HG03469 (cell line): Measurements from ENCODE around the gene CDCA4.

ENCODE experiments used
- ATAC-seq: cut with Tn5 transposase; IDR thresholded peaks from one replicate; pipeline ENCODE4 v1.9.1; 2021; ENCODE audit warnings: mild to moderate bottlenecking, moderate library complexity, moderate number of reproducible peaks; ENCODE audit not compliant: unreplicated experiment

Gene CDCA4

DNA sequence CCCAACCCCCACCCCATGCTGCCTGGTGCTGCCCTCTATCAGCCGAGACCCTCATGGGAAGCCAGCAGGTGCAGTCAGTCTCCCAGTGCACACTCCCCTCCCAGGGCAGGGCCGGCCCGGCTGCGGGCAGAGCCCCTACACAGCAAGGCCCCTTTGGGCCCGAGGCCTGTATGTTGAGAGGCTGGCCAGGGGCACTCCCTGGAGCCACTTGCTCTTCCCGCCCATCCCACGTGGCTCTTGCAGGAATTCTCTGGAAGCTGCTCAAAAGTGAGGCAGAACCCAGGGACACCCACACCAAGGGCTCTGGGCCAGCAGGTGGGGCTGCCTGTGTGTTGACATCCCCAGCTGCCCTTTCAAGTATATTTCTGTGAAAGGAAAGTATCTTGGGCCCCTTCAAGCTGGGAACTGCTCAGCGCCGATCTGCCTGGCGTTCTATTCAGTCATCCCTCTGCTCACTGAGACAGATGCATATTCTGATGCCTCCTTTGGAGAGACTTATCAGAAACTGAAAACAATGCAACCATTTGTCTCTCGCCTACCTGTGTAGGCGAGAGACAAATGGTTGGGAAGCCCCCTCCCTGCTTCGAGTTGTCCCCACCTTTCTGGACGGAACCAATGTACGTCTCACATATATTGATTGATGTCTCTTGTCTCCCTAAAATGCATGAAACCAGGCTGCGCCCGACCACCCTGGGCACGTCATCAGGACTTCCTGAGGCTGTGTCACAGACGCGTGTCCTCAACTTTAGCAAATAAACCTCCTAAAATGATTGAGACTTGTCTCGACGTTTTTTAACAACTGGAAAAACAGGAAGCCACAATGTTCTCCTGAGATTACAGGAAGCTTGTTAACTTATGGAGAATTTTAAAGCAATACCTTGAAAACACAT lies 38.4 kb upstream of the CDCA4 start:
- ATAC-seq: no peak

DNA sequence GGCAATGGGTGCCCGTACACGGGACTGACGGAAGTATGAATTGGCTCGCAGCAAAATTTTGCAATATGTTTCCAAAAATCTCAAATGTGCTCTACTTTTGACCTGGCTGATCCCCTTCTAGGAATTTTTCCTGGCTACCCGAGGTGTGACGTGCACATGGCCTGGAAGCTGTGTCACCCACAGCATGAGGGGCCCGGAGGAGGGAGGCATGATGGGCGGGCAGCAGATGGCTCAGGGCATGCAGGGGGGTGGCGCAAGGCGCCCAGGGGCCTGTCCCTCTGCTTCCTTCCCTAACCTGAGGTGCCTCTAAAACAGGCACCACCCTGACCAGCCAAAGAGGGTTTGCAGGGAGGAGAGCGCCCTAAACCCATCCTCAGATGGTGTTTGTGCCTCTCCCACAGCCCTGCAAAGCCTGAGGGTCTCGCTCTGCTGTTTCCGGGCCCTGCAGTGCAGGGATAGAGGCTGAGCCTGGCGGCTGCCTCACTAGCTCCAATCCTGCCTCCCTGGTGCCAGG lies 37.7 kb upstream of the CDCA4 start:
- ATAC-seq: no peak

DNA sequence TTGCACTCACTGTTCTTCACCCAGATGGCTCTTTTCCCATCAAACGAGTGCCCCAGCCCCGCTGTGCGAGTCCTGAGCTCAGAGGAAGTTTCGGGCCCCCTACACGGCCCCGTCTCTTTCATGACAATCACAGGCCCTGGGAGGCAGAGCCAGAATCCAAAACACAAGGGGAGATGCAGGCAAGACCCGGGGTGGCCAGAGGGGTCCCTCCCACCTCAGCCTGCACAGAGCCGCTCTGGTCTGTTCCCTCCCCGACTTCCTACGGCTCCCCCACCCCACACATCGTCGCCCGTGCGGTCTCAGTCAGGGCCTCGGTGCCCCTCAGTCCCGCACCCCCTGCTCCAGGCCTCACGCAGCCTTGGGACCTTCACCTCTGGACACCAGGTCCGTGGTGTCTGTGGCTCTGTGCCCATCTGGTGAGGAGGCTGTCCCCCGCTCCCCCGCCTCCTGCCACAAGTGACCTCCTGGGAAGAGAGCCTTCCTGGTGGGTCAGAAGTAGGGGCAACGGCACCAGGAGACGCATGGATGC lies 35.5 kb upstream of the CDCA4 start:
- no peak for ATAC-seq

DNA sequence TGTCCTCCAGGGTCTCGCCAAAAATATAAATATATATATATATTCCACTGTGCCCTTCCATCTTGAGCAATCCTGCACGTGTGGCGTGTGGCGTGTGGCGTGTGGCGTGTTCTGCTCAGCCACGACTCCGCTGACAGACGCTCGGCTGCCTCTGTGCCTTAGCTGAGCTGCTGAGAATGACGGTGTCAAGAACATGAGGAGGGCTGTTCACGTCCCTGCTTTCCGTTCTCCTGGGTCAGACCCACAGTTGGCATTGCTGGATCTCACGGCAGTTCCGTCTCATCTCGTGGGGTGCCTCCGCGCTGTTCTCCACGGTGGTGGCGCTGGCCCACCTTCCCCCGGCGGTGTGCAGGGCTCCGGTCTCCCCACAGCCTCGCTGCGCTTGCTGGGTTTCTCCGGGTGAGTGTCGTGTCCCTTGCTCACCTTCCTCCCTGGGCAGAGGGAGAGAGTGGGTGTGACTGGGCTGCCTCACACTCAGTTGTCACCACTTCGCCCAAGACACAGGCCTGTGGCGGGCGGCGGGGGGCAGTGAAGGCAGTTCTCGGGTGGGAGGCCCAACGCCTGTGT lies 34.9 kb upstream of the CDCA4 start:
- no peak for ATAC-seq

DNA sequence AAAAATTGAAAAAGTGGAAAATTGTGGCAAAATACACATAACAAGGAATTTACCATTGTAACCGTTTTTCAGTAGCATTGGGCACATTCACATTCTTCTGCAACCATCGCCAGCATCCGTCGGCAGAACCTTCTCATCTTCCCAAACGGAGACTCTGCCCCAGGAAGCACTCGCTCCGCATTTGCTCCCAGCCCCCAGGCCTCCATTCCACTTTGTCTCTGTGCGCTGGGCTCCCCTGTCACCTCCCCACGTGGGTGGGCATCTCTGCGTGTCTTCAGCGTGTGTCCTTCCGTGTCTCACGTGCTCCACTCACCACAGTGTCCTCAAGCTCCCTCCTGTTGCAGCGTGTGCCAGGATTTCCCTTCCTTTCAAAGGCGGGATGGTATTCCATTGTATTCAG lies 34.5 kb upstream of the CDCA4 start:
- ATAC-seq: no peak

DNA sequence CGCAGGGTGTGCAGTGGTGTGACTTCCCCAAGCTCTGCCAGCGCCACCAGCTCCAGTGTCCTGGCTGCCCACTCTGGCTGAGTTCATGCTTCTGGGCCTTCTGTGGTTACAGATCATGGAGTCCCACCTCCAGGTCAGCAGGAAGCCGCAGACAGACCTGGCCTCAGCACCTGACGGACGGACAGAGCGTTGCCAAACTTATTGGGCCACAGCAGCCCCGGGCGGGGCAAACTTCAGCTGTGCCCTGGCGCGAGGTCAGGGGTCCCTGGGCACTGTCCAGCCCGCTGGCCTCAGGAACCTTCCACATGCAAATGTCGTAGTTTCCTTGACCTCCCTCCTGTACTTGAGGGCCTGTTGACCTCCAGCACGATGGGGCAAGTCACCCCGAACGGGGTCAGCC lies 33.1 kb upstream of the CDCA4 start:
- no peak for ATAC-seq

DNA sequence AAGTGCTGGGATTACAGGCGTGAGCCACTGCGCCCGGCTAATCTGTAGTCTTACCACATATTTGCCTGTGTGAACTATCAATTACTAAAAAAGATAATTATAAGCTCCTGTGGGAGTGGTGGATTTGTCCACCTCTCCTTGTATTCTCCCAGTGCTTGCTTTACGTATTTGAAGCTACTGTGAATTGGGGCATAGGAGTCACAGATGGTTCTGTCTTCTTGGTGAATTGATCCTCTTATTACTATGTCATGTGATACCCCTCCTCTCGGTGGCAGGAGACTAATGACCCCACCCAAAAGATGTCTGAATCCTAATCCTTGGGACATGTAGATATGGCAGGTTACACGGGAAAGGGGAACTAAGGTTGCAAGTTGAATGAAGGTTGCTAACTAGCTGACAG lies 32.5 kb upstream of the CDCA4 start:
- no peak for ATAC-seq

DNA sequence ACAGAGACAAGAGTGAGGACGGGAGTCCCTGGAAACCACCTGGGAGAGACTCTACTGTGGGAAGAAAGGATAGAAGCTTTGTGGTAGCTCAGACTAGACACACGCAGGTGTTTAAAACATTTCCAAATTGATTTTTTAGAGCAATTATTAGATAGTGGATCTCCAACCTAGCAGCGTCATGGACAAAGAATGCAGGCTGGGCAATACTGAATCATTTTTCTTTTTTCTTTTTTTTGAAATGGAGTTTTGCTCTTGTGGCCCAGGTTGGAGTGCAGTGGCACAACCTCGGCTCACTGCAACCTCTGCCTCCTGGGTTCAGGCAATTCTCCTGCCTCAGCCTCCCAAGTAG lies 31.2 kb upstream of the CDCA4 start:
- no peak for ATAC-seq

DNA sequence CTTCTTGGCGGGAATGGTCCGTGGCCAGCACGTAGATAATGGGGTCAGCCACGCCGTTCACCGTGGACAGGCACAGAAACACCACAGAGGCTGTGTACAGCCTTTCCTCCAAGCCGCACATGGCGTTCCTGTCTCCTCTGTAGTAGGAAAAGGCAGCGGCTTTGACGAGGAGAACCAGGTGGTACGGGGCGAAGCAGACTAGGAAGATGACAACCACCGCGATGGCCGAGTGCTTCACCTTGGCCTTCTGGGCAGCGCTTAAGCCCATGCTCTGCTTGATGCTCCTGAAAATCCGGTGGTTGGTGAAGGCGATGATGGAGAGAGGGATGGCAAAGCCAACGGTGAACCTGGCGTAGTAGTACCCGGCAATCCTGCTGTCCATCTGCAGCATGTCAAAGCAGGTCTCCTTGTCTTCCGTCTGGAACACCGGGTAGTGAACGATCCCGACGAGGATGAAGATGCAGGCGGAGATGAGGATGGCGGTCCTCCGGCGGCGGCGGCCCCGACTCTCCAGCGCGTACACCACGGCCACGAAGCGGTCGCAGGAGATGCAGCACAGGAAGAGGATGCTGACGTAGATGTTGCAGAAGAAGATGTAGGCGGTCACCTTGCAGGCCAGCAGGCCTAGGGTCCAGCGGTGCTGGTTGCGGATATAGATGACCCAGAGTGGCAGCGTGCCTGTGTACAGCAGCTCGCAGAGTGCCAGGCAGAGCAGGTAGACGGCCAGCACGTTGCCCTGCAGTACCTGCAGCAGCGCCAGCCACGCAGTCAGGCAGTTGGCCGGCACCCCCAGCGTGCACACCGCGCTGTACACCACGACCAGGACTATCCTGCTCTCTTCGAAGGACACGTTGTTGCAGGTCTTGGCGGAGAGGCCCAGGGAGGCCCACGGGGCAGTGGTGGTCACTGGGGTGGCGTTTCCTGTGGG lies 30.6 kb upstream of the CDCA4 start:
- ATAC-seq: no peak

DNA sequence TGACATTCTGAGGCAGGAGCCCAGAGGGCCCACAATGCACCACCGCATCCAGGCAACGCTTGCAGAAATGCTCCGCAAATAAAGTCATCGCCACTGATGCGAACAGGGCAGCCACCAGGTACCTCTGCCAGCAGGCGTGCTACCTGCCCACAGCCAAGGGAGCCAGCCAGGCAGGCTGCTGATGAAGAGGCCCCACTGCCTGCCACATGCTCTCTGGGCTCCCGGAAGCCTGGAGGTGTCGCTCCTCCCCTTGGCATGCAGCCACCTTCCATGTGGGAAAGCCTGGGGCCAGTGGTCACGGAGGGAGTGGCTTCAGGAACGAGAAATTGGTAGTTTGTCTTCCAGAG lies 29.6 kb upstream of the CDCA4 start:
- ATAC-seq: no peak

DNA sequence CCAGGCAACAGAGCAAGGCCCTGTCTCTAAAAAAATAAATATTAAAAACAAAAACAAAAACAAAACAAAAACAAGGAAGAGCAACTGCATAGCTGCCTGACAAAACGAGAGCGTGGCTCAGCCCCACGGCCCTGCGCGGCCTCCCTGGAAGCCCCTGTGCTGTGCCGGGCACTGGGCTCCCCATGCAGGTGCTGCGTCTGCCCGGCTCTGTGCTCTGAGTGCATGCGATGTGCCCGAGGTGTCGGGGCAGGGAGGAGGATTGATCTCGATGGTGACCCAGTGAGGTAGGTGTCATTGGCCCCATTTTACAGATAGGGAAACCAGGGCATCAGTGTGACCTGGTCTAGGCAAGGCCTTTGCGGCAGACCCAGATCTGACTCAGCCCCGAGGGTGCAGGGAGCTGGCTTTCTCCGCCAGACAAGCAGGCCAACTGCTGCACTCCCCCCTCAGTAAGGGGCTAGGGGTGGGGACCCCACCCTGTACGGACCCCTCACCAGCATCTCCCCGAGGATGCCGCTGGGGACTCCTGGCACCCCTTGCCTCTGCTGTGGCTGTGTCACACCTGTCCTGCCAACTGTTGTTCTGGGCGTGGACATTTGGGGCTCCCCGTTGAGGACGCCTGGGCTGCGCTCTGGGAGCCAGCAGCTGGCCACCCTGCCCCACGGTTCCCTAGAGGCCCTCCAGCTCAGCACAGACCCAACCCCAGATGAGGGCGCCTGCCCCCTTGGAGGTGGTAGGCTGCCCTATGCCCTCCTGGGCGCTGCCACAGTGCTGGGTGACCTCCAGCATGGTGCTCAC lies 29.1 kb upstream of the CDCA4 start:
- no peak for ATAC-seq

DNA sequence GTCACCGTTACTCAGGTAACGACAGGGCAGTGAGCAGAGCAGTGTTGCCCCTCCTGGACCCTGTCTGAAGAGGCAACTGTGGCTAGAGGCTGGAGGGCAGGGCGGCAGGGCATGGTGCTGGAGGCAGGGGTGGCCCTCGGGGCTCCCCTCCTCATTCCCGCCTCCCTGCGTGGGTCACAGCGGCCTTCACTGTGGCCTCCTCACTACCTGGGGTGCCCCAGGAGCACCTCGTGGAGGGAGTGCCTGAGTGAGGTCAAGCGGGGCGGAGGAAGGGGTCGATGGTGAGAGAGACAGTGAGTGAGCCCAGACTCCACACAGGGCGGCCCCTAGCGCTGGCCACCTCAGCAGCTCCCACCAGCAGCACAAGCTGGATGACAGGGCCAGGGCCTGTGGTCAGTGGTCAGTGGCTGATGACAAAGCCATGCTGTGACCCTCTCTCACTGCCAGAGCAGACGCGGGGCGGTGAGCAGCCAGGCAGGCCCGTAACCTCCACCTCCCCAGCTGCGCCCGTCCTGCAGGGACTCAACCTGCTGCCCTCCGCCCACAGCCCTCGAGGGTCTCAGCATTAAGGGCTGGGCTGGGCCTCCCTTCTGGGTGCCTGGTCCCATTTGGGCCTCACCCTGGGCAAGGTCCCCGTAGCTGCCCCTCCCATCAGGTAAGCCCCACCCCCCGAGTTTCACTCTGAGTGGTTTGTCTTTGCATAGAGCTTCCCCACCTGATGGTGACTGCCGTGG lies 26.6 kb upstream of the CDCA4 start:
- ATAC-seq: no peak

DNA sequence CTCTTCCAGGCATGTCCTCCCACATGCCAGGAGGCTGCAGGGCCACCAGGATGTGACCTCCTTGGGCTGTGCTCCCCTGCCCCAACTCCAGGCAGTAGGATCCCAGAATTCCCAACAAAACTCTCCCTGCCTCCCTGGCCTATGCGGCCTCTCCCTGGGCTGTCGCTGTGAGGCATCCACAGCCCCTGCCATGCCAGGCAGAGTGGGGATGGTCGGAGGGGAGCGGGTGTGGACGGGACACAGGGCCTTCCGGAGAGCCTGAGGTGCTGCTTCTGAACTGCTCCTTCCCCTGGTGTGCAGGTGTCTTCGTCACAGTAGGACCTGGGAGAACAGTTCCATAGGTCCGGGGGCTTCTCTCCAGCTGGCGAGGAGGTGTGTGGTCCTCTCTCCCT lies 26.0 kb upstream of the CDCA4 start:
- ATAC-seq: no peak

DNA sequence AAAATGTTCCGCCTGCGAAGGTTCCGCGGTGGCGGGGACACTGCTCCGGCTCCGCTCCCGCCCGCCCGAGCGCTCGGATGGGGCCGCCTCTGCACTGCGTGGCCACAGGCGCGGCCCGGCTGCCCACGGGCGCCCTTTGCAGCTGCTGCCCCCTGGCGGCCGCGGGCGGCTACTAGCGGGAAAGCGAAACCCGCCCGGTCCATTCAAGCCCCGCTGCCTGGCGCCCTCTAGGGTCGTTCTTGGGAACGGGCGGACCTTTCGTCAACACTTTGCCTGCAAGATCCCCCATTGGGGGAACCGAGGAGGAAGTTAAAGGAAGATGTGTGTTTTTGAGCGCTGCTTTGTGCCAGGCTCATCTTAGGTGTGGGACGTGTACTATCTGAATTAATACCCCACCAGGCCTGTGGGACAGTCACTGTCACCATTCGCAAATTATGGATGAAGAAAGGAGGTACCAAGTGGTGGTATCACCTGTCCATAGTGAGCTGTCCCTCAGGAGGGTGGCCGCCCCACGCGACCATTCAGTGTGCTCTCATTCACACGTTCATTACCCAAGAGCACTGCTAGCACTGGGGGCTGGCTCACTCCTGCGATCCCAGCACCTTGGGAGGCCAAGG lies 24.9 kb upstream of the CDCA4 start:
- ATAC-seq: peak; percentile 56

DNA sequence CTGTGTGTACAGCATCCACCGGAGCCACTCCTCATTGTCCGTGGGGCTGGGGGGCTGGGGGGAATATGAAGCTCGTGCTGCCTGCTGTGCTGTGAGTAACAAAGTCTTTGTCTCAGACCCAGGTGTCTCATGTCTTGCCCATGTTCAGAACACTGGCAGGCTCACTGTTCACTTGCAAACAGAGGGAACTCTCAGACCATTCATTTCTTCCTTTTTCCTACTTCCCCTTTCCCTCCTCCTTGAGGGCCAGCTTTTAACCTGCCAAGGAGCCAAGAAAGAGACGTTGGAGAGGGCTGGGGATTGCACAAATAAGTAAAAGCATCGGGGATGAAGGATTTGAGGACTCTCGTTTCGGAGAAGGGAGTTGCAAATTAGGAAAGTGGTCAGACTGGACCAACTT lies 22.8 kb upstream of the CDCA4 start:
- no peak for ATAC-seq

DNA sequence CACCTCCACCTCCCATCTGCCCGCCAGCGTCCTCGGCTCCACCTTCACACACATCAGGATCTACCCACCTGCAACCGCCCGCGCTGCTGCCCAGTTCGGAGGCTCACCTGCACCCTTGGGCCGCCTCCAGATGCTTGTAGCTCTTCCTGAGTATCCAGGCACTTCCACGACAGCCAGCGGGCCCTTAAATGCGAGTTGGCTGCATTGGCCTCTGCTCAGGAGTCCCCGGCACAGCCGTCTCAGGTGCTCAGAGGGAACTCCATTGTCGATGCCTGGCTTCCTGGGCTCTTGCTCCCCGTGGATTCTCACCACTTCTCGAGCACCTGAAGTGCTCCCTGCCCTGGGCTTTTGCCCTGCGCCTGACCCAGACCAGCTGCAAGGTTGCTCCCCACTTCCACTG lies 21.9 kb upstream of the CDCA4 start:
- no peak for ATAC-seq

DNA sequence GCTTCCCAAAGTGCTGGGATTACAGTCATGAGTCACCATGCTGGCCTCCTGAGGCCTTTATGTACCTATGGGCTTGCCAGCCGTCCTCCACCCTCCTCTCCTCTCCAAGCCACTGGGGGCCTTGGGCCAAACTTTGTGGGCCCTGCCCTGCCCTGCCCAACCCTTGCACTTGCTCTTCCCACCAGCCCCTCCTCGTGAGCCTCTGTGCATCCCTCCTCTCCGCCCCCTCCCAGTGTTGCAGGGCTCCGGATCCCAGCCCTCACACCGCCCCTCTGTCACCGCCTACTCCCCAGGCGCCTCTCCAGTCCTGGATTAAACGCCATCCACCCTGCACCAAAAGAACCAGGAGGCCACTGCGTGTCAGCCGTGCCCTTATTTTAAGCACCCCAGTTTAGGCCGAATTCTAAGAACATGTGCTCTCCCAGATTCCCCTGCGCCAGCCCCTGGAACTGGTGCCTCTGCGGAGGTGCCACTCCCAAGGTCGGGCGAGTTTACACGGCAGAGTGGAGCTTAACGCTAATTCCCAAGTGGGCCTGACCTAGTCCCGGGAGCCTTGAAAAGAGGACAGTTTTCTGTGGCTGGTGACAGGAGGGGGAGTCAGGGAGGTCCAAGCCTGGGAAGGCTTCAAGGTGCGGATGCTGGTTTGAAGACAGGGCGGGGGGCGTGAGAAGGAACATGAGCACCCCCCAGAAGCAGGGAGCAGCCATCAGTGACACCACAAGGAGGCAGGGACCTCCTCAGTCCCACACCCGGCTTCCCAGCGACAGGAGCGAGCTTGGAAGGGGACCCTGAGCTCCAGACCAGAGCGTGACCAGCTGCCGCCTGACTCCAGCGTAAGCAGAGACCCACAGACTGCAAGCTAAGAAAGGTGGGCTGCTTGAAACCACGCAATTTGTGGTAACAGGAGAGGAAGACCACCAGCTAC lies 21.2 kb upstream of the CDCA4 start:
- ATAC-seq: no peak

DNA sequence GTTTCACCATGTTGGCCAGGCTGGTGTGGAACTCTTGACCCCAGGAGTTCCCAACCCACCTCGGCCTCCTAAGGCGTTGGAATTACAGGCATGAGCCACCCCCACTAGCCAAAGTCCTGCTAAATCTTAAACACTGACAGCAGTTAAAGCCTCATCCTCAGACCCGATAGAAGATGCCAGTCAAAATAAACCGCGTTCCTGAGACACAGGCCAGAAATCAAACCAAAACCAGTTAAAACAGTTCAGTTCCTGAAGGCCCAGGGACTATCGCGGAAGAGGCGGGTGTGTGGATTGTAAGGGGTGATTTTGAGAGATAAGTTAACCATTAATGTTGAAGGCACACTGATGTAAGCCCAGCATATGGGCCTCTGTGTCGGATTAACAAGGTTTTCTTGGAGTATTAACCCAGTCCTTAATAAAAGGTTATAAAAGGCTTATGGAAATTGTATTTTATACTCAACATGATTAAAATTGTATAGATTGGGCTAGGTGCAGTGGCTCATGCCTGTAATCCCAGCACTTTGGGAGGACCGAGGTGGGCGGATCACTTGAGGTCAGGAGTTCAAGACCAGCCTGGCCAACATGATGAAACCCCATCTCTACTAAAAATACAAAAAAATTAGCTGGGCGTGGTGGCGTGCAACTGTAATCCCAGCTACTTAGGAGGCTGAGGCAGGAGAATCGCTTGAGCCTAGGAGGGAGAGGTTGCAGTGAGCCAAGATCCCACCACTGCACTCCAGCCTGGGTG lies 18.7 kb upstream of the CDCA4 start:
- ATAC-seq: no peak
